CD14-positive monocyte (primary cell): Measurements from ENCODE around the gene IL1RL2. TPM values are rescaled to one million over a fixed set of nuclear protein-coding genes. Genes with fewer than 3 reads are reported as not detected.

Experiments used
- DNase-seq, 3 donors: peaks; one replicate each; pipeline ENCODE4 v3.0.0-alpha.2; 2011 to 2022
- H2AFZ ChIP-seq: 2 replicates; pipeline ENCODE4 v1.6.0; 2012; ENCODE audit warnings: mild to moderate bottlenecking, low read depth, low read length, inconsistent platforms; ENCODE audit not compliant: insufficient read depth, poor library complexity, severe bottlenecking
- H3K27ac ChIP-seq, 2 donors: 1 replicate in 1 of 2; 2 replicates in 1 of 2; pipeline ENCODE4 v1.5.1; 2012 to 2013; ENCODE audit warnings: low read length in 2 of 2, control low read depth in 1 of 2, inconsistent platforms in 1 of 2, low read depth in 1 of 2, mild to moderate bottlenecking in 1 of 2
- H3K27me3 ChIP-seq, 2 donors: one replicate each; pipeline versions ENCODE4 v1.6.0 to v1.6.1; 2011 to 2013; ENCODE audit warnings: low read length in 2 of 2; ENCODE audit not compliant: control insufficient read depth in 2 of 2, insufficient read depth in 2 of 2
- H3K36me3 ChIP-seq, 2 donors: replicated peaks in 1 of 2; 1 replicate in 1 of 2; 2 replicates in 1 of 2; pipeline versions ENCODE4 v1.5.1 to v1.6.1; 2012 to 2013; ENCODE audit warnings: low read length in 2 of 2, control low read depth in 1 of 2, inconsistent platforms in 1 of 2, mild to moderate bottlenecking in 1 of 2; ENCODE audit not compliant: insufficient read depth in 2 of 2, control insufficient read depth in 1 of 2
- H3K4me1 ChIP-seq, 2 donors: 1 replicate in 1 of 2; 2 replicates in 1 of 2; pipeline versions ENCODE4 v1.5.1 to v1.6.1; 2012 to 2013; ENCODE audit warnings: low read length in 2 of 2, control low read depth in 1 of 2, inconsistent platforms in 1 of 2, mild to moderate bottlenecking in 1 of 2, moderate library complexity in 1 of 2; ENCODE audit not compliant: insufficient read depth in 2 of 2, control insufficient read depth in 1 of 2
- H3K4me2 ChIP-seq: replicated peaks from 2 replicates; pipeline ENCODE3; 2012; ENCODE audit warnings: low read length, moderate library complexity, mild to moderate bottlenecking; ENCODE audit not compliant: poor library complexity, severe bottlenecking; ENCODE audit errors: extremely low read depth
- H3K4me3 ChIP-seq, 3 experiments: fragments of 200-600 bp in 1 of 3; sonication (generic) in 1 of 3; replicated peaks in 1 of 3; 1 replicate in 2 of 3; 2 replicates in 1 of 3; pipeline ENCODE4 v1.5.1; 2011 to 2013; ENCODE audit warnings: low read length in 3 of 3, mild to moderate bottlenecking in 3 of 3, control low read depth in 2 of 3, low read depth in 2 of 3, inconsistent platforms in 1 of 3, moderate library complexity in 1 of 3
- H3K79me2 ChIP-seq: 2 replicates; pipeline ENCODE4 v1.6.0; 2012; ENCODE audit warnings: mild to moderate bottlenecking, control low read depth, inconsistent platforms, low read length, moderate library complexity; ENCODE audit not compliant: insufficient read depth
- H3K9ac ChIP-seq: 2 replicates; pipeline ENCODE4 v1.6.0; 2017; ENCODE audit warnings: low read length, mild to moderate bottlenecking; ENCODE audit not compliant: insufficient read depth, poor library complexity, severe bottlenecking
- H3K9me3 ChIP-seq, 2 donors: replicated peaks in 1 of 2; 1 replicate in 1 of 2; 2 replicates in 1 of 2; pipeline versions ENCODE4 v1.5.1 to v1.6.1; 2012 to 2013; ENCODE audit warnings: low read length in 2 of 2, control low read depth in 1 of 2; ENCODE audit not compliant: control insufficient read depth in 1 of 2, insufficient read depth in 1 of 2
- H4K20me1 ChIP-seq: 2 replicates; pipeline ENCODE4 v1.6.0; 2012; ENCODE audit warnings: mild to moderate bottlenecking, low read length, control low read depth, moderate library complexity; ENCODE audit not compliant: insufficient read depth
- H3K27ac Mint-ChIP-seq, 7 donors: one replicate each; pipeline ENCODE4 v1.8.0; 2020; ENCODE audit warnings: mild to moderate bottlenecking in 7 of 7, mixed read lengths in 7 of 7, moderate library complexity in 6 of 7, inconsistent platforms in 2 of 7
- H3K27me3 Mint-ChIP-seq, 3 donors: one replicate each; pipeline ENCODE4 v1.8.0; 2021 to 2022; ENCODE audit warnings: low read depth in 3 of 3, mild to moderate bottlenecking in 3 of 3, mixed read lengths in 3 of 3, moderate library complexity in 3 of 3, inconsistent platforms in 1 of 3
- H3K36me3 Mint-ChIP-seq, 2 donors: one replicate each; pipeline ENCODE4 v1.8.0; 2020; ENCODE audit warnings: mixed read lengths in 2 of 2, inconsistent platforms in 1 of 2, mild to moderate bottlenecking in 1 of 2
- H3K4me1 Mint-ChIP-seq: one replicate; pipeline ENCODE4 v1.8.0; 2020; ENCODE audit warnings: mild to moderate bottlenecking, mixed read lengths
- H3K4me3 Mint-ChIP-seq, 2 donors: one replicate each; pipeline ENCODE4 v1.8.0; 2020; ENCODE audit warnings: mild to moderate bottlenecking in 2 of 2, mixed read lengths in 2 of 2, moderate library complexity in 1 of 2
- H3K9me3 Mint-ChIP-seq, 7 donors: one replicate each; pipeline ENCODE4 v1.8.0; 2020 to 2022; ENCODE audit warnings: mixed read lengths in 7 of 7, mild to moderate bottlenecking in 6 of 7, moderate library complexity in 6 of 7, inconsistent platforms in 2 of 7
- WGBS: methylation state at CpG from one replicate; pipeline ENCODE4 v1.1.5; 2013; ENCODE audit warnings: missing lambda C conversion rate; ENCODE audit not compliant: insufficient coverage; 5-methylcytosine and 5-hydroxymethylcytosine counted together
- intact Hi-C, 2 donors: fragments of 100-400 bp; cut with micrococcal nuclease; formaldehyde crosslinking; loops; one replicate each; pipeline versions ENCODE4 v1.15.0 to v1.15.1; 2023
- polyA plus RNA-seq, 3 donors: library from polyadenylated mRNA; depleted of rRNA in 1 of 3; unstranded in 2 of 3; stranded (reverse) in 1 of 3; fragments of 300-500 nt in 2 of 3; fragments of >200 nt in 1 of 3; fragmentation: Illumina TruSeq in 2 of 3; gene quantifications; 1 replicate in 2 of 3; 2 replicates in 1 of 3; pipeline ENCODE4 v1.2.3, GENCODE V29; 2012 to 2021
- TF ChIP-seq, protein P1 (sequence below): fragments of 200-600 bp; IDR thresholded peaks from one replicate; pipeline ENCODE4 v1.8.0; 2022; ENCODE audit warnings: antibody characterized with exemption, mild to moderate bottlenecking

Gene IL1RL2
- polyA plus RNA-seq, 3 donors = 0.07 to 1.5 TPM; not detected in 1

DNA sequence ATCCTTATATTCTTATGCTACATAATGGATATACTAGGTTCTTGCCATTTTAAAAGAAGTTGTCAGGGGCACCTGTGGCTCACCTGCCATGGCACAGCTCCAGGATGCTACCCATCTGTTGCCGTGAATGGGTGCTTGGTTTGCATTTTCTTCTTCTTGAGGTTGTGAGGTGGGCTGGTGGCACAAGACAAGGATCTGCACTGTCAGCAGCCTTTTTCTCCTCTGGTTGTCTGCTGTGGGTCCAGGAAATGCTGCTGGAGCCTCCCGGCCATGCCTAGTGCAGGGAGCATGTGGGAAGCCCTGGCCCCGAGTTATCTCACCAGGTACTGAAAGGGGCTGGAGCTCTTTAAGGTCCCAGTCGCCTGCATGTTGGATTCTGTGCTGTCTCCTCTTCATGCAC is 41.7 kb upstream of the IL1RL2 start:
- Histone ChIP-seq H3K4me1 (peaks cover 18% of the 10 kb centered on the region in 2 donors), H4K20me1 (no peaks in the 10 kb centered on the region), H3K4me3 (no peak overlapping the region), H3K4me2 (no peak overlapping the region), H2AFZ (no peak overlapping the region), H3K9ac (no peak overlapping the region), H3K9me3 (peaks cover 57 to 58% of the 10 kb centered on the region in 2 donors), H3K27ac (no peak overlapping the region), H3K36me3 (peaks cover 0 to 4% of the 10 kb centered on the region in 2 donors), H3K79me2 (no peaks in the 10 kb centered on the region), H3K27me3 (peaks cover 7 to 17% of the 10 kb centered on the region in 2 donors)
- no peak for DNase-seq
- H3K27ac Mint-ChIP-seq = no peak overlapping the region
- H3K9me3 Mint-ChIP-seq = peaks cover 37 to 66% (median 59%) of the 10 kb centered on the region in 7 donors
- intact Hi-C loops = no loop called here
- no peak overlapping the region for H3K4me3 Mint-ChIP-seq
- H3K4me1 Mint-ChIP-seq = peaks cover 24% of the 10 kb centered on the region
- H3K27me3 Mint-ChIP-seq = peaks cover 25 to 44% (median 26%) of the 10 kb centered on the region in 3 donors
- TF ChIP-seq, protein P1, sequence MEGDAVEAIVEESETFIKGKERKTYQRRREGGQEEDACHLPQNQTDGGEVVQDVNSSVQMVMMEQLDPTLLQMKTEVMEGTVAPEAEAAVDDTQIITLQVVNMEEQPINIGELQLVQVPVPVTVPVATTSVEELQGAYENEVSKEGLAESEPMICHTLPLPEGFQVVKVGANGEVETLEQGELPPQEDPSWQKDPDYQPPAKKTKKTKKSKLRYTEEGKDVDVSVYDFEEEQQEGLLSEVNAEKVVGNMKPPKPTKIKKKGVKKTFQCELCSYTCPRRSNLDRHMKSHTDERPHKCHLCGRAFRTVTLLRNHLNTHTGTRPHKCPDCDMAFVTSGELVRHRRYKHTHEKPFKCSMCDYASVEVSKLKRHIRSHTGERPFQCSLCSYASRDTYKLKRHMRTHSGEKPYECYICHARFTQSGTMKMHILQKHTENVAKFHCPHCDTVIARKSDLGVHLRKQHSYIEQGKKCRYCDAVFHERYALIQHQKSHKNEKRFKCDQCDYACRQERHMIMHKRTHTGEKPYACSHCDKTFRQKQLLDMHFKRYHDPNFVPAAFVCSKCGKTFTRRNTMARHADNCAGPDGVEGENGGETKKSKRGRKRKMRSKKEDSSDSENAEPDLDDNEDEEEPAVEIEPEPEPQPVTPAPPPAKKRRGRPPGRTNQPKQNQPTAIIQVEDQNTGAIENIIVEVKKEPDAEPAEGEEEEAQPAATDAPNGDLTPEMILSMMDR = no peak
- peaks cover 18 to 22% of the 10 kb centered on the region in 2 donors for H3K36me3 Mint-ChIP-seq
- WGBS = 90% methylated on average over 2 of the region's 4 CpGs

DNA sequence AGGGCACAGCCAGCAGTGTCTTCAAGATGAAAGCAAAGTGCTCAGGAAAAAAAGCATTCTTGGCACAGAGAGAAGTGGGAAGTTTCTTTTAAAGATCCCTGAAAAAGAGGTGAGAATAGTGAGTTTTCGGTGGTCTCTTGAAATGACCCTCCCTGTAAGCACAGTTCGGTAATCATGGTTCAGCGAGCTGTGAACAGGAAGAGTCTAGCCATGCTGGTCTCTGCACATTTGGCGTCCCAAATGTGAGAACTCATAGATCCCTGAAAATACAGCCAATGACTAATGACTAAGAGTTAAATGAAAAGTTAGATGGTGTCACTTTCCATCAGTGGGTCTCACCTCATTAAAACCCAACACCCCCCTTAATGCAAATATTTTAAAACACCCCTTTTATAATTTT is 40.9 kb upstream of the IL1RL2 start:
- Mint-ChIP-seq H3K4me1 (peaks cover 24% of the 10 kb centered on the region), H3K27me3 (peaks cover 22 to 39% (median 22%) of the 10 kb centered on the region in 3 donors), H3K36me3 (peaks cover 18 to 19% of the 10 kb centered on the region in 2 donors), H3K27ac (no peak overlapping the region), H3K9me3 (peaks cover 37 to 70% (median 60%) of the 10 kb centered on the region in 7 donors), H3K4me3 (no peak overlapping the region)
- no peak overlapping the region for H2AFZ ChIP-seq
- TF ChIP-seq, protein P1 = no peak
- H3K4me3 ChIP-seq = no peak overlapping the region
- H3K27me3 ChIP-seq = peaks cover 7 to 17% of the 10 kb centered on the region in 2 donors
- WGBS = 100% methylated on average over 1 of the region's 4 CpGs
- H3K36me3 ChIP-seq = peaks cover 0 to 4% of the 10 kb centered on the region in 2 donors
- H3K79me2 ChIP-seq = no peaks in the 10 kb centered on the region
- DNase-seq = no peak
- H3K9me3 ChIP-seq = peaks cover 58% of the 10 kb centered on the region in 2 donors
- peaks cover 18% of the 10 kb centered on the region in 2 donors for H3K4me1 ChIP-seq
- no peaks in the 10 kb centered on the region for H4K20me1 ChIP-seq
- intact Hi-C loops = no loop called here
- H3K9ac ChIP-seq = no peak overlapping the region
- H3K4me2 ChIP-seq = no peak overlapping the region
- no peak overlapping the region for H3K27ac ChIP-seq
